Measurements from ENCODE around the gene QDPR.

QDPR gene

GRCh38 chr4:17526695-17527477 lies 15.0 kb upstream of the QDPR start:
- no peak for DNase-seq

- no peak for DNase-seq
Measured at GRCh38 chr4:17523662-17524061, 11.8 kb upstream of the QDPR start.

- no peak for DNase-seq
Measured at GRCh38 chr4:17521595-17521994, 9.7 kb upstream of the QDPR start.

GRCh38 chr4:17517664-17518063 lies 5.8 kb upstream of the QDPR start:
- no peak for DNase-seq

DNA sequence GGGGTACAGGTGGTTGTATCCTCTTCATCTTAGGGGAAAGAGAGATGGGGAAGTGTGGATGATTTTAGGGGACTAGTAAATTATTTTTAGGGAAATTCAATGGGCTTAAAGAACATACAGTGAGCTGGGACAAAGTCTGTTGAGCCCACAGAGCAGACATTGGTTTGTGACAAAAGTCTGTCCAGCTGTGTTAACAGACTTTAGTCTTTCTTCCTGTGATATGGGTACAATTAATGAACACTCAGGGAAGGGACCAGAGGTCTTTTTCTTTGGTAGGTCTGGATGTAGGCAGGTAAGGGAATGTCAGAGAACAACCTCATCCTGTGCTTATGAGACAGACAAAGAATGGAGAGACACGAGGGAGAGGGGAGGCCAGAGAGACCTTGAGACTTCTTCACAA lies 5.1 kb upstream of the QDPR start:
- no peak for DNase-seq

- no peak for DNase-seq
Measured at GRCh38 chr4:17515445-17516407, 3.8 kb upstream of the QDPR start.

DNA sequence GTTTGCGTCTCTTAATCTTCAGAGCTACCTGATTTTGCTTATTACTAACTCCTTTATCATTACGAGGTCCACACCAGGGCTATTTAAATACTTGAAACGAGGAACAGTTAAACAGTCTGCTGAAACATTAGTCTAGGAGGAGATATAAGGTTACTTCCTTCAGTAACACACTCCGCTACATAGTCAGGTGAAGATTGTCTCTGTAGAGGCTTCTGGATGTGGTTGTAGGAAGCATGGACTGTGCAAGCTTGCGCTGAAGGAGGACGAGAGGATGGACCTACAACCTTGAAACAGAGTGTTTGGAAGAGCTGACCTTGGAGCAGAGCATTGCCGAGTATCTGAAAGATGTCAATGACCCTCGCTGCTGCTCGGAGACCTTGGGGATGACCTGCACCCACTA lies 3.0 kb upstream of the QDPR start, which contains the start of gene CLRN2:
TSS of gene CLRN2 (plus strand) at position 301 of the 400 bp plus-strand sequence. CDS start 102 bp downstream, outside the sequence.
- DNase-seq = no peak

GRCh38 chr4:17512973-17513665 lies 1.2 kb upstream of the QDPR start:
- no peak for DNase-seq

- no peak for DNase-seq
Measured at GRCh38 chr4:17511509-17511949, 361 bp downstream of the QDPR start.

- no peak for DNase-seq
Measured at GRCh38 chr4:17511051-17511450, 839 bp downstream of the QDPR start.

- DNase-seq = no peak
Measured at GRCh38 chr4:17510582-17510981, 1.3 kb downstream of the QDPR start.

DNA sequence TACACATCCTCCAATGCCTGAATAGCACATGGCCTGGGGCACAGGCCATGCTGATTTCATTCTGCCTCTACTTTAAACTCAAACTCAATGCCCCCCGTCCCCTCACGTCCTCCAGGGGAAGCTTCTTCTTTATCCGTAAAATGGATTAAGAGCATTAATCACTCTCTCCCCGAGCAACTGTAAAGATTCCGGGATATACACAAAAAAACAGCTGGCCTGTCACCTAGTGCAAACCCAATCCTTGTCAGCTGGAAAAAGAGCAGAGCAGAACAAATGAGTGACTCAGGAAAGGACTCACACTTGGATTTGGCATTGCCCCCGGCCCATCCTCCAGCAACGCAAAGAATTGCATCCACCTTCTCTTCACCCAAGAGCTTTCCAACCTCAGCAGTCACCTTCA lies 7.8 kb downstream of the QDPR start:
- DNase-seq = no peak

- no peak for DNase-seq
Measured at GRCh38 chr4:17502756-17503155, 9.1 kb downstream of the QDPR start.

GRCh38 chr4:17500574-17500973 lies 11.3 kb downstream of the QDPR start:
- no peak for DNase-seq

DNA sequence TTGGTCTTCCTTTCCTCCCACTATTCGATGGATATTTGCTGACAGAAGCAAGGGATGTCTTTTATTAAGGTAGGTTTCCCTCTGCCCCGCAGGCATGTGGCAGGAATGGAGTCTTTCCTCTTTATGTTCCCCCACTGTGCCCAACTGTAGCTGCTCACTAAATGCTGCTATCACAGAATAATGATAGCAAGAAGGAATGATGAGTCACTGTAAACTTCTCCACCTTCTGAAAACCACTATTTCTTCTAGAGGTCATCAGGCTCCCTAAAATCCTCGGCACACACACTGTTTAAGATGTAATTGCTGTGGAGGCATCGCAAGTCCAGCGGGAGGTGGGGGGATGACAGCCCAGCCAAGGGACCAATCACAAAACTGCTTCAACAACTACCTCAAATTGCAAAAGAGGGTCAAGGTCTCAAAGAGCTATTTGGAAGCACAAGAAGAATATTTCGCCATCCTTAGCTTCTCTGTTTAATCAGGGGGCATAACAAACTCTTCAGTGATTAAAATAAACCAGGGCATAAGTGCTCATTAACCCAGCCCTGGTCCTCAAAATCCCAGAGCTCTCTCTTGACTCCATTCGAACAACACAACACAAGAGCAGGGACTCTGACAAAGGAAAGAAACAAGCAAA lies 13.9 kb downstream of the QDPR start:
- no peak for DNase-seq

DNA sequence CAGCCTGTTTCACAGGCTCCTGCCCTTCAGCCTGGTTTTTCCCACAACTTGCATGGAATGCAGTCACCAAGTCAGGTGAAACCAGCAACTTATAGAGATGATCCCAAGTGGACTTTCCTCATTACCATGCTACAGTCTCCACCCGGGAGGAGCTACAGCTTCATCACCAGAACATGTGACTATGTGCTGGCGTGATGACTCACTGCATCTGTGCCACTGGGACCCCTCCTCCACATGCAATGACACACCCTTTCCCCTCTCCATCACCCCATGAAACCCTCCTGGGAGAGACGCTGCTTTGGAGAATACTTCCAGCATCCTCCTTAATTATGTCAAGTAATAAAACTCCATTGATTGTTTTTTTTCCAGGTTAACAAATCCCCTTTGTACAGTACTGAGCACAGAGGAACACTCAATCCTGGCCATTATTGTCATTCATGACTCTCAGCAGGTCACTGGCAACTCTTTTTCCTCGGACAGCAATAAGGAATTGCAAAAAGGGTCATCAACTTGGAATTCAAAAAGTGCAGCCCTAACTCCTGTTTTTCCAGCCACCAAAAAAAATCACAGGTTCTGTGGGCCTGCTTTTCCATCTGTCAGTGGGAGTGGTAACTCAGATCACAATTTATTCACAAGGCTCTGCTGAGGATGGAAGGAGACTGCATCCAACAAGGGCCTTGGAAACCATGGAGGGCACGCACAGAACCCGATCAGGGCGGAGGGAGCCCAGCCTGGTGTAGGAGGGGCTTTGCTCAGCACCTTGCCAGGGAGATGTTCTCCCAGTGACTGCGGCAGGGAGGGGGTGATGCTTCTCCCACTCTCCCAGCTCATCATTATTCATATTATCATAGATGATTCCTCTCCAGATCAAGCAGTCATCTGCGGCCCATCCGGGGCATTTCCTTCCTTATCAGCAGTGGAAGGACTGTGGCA lies 17.4 kb downstream of the QDPR start:
- DNase-seq = no peak

- DNase-seq = no peak
Measured at GRCh38 chr4:17493619-17494018, 18.3 kb downstream of the QDPR start.

GRCh38 chr4:17492876-17493275 lies 19.0 kb downstream of the QDPR start:
- DNase-seq = no peak

GRCh38 chr4:17492058-17492741 lies 19.7 kb downstream of the QDPR start:
- DNase-seq = no peak

- DNase-seq = no peak
Measured at GRCh38 chr4:17491196-17491595, 20.7 kb downstream of the QDPR start.

- DNase-seq = no peak
Measured at GRCh38 chr4:17490575-17491059, 21.3 kb downstream of the QDPR start.

Measured in T-helper 9 cell (primary cell).